GM23338 (cell line): ENCODE measurements around the gene LRBA.

Experiments
- CREB1 ChIP-seq: fragments of 250-450 bp; sonication (Bioruptor Pico); IDR thresholded peaks from 2 replicates; pipeline ENCODE4 v1.5.0; 2020; ENCODE audit warnings: low read depth, mild to moderate bottlenecking, moderate library complexity
- CTCF ChIP-seq, 2 experiments: fragments of 200-600 bp in 1 of 2; sonication (generic) in 1 of 2; conservative IDR thresholded peaks; 2 replicates each; pipeline versions ENCODE4 v1.5.1 to v1.6.1; 2016 to 2017; ENCODE audit warnings: antibody characterized with exemption in 2 of 2, low read depth in 2 of 2, mild to moderate bottlenecking in 2 of 2, moderate library complexity in 1 of 2
- EZH2 ChIP-seq: fragments of 200-600 bp; sonication (generic); IDR thresholded peaks from one replicate; pipeline ENCODE4 v1.8.0; 2017; ENCODE audit warnings: antibody characterized with exemption, mild to moderate bottlenecking, low read depth; ENCODE audit not compliant: unreplicated experiment
- EZH2phosphoT487 ChIP-seq: fragments of 200-600 bp; sonication (generic); IDR thresholded peaks from one replicate; pipeline ENCODE4 v1.8.1; 2018; ENCODE audit warnings: antibody characterized with exemption; ENCODE audit not compliant: unreplicated experiment
- JUNB ChIP-seq: IDR thresholded peaks from one replicate; pipeline ENCODE4 v1.6.1; 2016; ENCODE audit warnings: antibody characterized with exemption; ENCODE audit not compliant: unreplicated experiment
- POLR2AphosphoS5 ChIP-seq: IDR thresholded peaks from 2 replicates; pipeline ENCODE4 v1.6.1; 2016; ENCODE audit warnings: antibody characterized with exemption, low read depth
- ZNF331 ChIP-seq: fragments of 250-450 bp; sonication (Bioruptor Pico); IDR thresholded peaks from 2 replicates; pipeline ENCODE4 v1.5.0; 2020; ENCODE audit warnings: low read depth, mild to moderate bottlenecking, moderate library complexity
- TF ChIP-seq, protein P1 (sequence below): fragments of 250-450 bp; sonication (Bioruptor Pico); IDR thresholded peaks from 2 replicates; pipeline ENCODE4 v1.5.0; 2020; ENCODE audit warnings: mild to moderate bottlenecking, moderate library complexity
- TF ChIP-seq, protein P2 (sequence below): IDR thresholded peaks from one replicate; pipeline ENCODE4 v1.6.1; 2018; ENCODE audit warnings: antibody characterized with exemption; ENCODE audit not compliant: unreplicated experiment

GRCh38 chr4:150814873-150815272 is 200.2 kb downstream of the LRBA start:
- TF ChIP-seq CTCF (conservative IDR thresholded peaks at IDR 0.05; ENCODE audit: low read depth in 2 of 2) (peak in 1 of 2 experiments; percentile 48; a peak in 2 of 4 replicates), JUNB (no peak), POLR2AphosphoS5 (no peak), EZH2 (no peak), CREB1 (CRISPR knock-in tag) (no peak), EZH2phosphoT487 (no peak), ZNF331 (no peak)
- TF ChIP-seq, protein P1, sequence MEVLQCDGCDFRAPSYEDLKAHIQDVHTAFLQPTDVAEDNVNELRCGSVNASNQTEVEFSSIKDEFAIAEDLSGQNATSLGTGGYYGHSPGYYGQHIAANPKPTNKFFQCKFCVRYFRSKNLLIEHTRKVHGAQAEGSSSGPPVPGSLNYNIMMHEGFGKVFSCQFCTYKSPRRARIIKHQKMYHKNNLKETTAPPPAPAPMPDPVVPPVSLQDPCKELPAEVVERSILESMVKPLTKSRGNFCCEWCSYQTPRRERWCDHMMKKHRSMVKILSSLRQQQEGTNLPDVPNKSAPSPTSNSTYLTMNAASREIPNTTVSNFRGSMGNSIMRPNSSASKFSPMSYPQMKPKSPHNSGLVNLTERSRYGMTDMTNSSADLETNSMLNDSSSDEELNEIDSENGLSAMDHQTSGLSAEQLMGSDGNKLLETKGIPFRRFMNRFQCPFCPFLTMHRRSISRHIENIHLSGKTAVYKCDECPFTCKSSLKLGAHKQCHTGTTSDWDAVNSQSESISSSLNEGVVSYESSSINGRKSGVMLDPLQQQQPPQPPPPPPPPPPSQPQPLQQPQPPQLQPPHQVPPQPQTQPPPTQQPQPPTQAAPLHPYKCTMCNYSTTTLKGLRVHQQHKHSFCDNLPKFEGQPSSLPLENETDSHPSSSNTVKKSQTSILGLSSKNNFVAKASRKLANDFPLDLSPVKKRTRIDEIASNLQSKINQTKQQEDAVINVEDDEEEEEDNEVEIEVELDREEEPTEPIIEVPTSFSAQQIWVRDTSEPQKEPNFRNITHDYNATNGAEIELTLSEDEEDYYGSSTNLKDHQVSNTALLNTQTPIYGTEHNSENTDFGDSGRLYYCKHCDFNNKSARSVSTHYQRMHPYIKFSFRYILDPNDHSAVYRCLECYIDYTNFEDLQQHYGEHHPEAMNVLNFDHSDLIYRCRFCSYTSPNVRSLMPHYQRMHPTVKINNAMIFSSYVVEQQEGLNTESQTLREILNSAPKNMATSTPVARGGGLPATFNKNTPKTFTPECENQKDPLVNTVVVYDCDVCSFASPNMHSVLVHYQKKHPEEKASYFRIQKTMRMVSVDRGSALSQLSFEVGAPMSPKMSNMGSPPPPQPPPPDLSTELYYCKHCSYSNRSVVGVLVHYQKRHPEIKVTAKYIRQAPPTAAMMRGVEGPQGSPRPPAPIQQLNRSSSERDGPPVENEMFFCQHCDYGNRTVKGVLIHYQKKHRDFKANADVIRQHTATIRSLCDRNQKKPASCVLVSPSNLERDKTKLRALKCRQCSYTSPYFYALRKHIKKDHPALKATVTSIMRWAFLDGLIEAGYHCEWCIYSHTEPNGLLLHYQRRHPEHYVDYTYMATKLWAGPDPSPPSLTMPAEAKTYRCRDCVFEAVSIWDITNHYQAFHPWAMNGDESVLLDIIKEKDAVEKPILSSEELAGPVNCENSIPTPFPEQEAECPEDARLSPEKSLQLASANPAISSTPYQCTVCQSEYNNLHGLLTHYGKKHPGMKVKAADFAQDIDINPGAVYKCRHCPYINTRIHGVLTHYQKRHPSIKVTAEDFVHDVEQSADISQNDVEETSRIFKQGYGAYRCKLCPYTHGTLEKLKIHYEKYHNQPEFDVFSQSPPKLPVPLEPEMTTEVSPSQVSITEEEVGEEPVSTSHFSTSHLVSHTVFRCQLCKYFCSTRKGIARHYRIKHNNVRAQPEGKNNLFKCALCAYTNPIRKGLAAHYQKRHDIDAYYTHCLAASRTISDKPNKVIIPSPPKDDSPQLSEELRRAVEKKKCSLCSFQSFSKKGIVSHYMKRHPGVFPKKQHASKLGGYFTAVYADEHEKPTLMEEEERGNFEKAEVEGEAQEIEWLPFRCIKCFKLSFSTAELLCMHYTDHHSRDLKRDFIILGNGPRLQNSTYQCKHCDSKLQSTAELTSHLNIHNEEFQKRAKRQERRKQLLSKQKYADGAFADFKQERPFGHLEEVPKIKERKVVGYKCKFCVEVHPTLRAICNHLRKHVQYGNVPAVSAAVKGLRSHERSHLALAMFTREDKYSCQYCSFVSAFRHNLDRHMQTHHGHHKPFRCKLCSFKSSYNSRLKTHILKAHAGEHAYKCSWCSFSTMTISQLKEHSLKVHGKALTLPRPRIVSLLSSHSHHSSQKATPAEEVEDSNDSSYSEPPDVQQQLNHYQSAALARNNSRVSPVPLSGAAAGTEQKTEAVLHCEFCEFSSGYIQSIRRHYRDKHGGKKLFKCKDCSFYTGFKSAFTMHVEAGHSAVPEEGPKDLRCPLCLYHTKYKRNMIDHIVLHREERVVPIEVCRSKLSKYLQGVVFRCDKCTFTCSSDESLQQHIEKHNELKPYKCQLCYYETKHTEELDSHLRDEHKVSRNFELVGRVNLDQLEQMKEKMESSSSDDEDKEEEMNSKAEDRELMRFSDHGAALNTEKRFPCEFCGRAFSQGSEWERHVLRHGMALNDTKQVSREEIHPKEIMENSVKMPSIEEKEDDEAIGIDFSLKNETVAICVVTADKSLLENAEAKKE (CRISPR knock-in tag): no peak
- TF ChIP-seq, protein P2, sequence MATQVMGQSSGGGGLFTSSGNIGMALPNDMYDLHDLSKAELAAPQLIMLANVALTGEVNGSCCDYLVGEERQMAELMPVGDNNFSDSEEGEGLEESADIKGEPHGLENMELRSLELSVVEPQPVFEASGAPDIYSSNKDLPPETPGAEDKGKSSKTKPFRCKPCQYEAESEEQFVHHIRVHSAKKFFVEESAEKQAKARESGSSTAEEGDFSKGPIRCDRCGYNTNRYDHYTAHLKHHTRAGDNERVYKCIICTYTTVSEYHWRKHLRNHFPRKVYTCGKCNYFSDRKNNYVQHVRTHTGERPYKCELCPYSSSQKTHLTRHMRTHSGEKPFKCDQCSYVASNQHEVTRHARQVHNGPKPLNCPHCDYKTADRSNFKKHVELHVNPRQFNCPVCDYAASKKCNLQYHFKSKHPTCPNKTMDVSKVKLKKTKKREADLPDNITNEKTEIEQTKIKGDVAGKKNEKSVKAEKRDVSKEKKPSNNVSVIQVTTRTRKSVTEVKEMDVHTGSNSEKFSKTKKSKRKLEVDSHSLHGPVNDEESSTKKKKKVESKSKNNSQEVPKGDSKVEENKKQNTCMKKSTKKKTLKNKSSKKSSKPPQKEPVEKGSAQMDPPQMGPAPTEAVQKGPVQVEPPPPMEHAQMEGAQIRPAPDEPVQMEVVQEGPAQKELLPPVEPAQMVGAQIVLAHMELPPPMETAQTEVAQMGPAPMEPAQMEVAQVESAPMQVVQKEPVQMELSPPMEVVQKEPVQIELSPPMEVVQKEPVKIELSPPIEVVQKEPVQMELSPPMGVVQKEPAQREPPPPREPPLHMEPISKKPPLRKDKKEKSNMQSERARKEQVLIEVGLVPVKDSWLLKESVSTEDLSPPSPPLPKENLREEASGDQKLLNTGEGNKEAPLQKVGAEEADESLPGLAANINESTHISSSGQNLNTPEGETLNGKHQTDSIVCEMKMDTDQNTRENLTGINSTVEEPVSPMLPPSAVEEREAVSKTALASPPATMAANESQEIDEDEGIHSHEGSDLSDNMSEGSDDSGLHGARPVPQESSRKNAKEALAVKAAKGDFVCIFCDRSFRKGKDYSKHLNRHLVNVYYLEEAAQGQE: no peak
